HPDE6-E6E7 (cell line): ENCODE data around the gene ICAM4.
"Not testable (repeated sequence)": the region's sequence is repeated elsewhere in the genome, so short reads cannot be mapped to it uniquely, and the experiment has no call there.

Experiments used
- DNase-seq: peaks from one replicate; pipeline ENCODE4 v3.0.0; 2011; ENCODE audit warnings: missing footprints; ENCODE audit errors: extremely low spot score

Gene ICAM4

GRCh38 chr19:10318807-10319682 is 32.3 kb downstream of the ICAM4 start:
- no peak for DNase-seq

- DNase-seq = no peak
These were observed 34.1 kb downstream of the ICAM4 start for GRCh38 chr19:10320602-10321416.

- no peak for DNase-seq
These were observed 34.7 kb downstream of the ICAM4 start for GRCh38 chr19:10321417-10321797.

- DNase-seq = no peak
These were observed 35.4 kb downstream of the ICAM4 start for GRCh38 chr19:10321874-10322835.

GRCh38 chr19:10325732-10326131 is 39.0 kb downstream of the ICAM4 start:
- DNase-seq = no peak

GRCh38 chr19:10327793-10328192 is 41.0 kb downstream of the ICAM4 start:
- no peak for DNase-seq

- DNase-seq = no peak
These were observed 42.0 kb downstream of the ICAM4 start for GRCh38 chr19:10328558-10329429.

GRCh38 chr19:10329555-10329954 is 42.8 kb downstream of the ICAM4 start:
- DNase-seq = no peak

GRCh38 chr19:10332158-10332964 is 45.6 kb downstream of the ICAM4 start:
- DNase-seq = no peak

GRCh38 chr19:10332965-10333757 is 46.4 kb downstream of the ICAM4 start, which contains the start of gene RAVER1:
Gene RAVER1, minus strand, starts transcription at chr19:10333529. Its CDS starts 22 bp downstream, at chr19:10333507.
- DNase-seq = peak; percentile 98

GRCh38 chr19:10333758-10334587 is 47.2 kb downstream of the ICAM4 start:
- DNase-seq = peak; percentile 11

GRCh38 chr19:10334588-10335351 is 48.0 kb downstream of the ICAM4 start:
- DNase-seq = peak; percentile 88

GRCh38 chr19:10335352-10335985 is 48.7 kb downstream of the ICAM4 start:
- no peak for DNase-seq

- DNase-seq = not testable (repeated sequence)
These were observed 50.0 kb downstream of the ICAM4 start for GRCh38 chr19:10336725-10337124.
